Measurements from ENCODE around the gene CFHR1.
"Not testable (repeated sequence)": the region's sequence is repeated elsewhere in the genome, so short reads cannot be mapped to it uniquely, and the experiment has no call there.

CFHR1 gene

DNA sequence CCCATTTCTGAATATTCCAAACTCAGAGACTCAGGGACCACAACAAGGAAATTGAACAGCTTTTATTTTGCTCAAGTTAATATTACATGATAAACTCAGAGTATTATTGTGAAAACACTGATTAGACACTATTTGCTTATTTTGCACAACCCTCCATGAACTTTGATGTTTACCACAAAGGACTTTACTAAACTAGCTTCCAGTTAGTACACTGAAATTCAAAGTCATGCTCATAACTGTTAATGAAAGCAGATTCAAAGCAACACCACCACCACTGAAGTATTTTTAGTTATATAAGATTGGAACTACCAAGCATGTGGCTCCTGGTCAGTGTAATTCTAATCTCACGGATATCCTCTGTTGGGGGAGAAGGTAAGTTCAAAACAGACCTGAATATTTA, at the start of gene CFHR1:
CFHR1 (plus strand) TSS at position 201 of the 400 bp plus-strand sequence; CDS start at position 315, 114 bp downstream.
- not testable (repeated sequence) for H3K4me1 ChIP-seq (ENCODE audit: control insufficient read depth, insufficient read depth, low read length); H3K27ac ChIP-seq (ENCODE audit: low read depth, low read length); H3K36me3 ChIP-seq (ENCODE audit: control insufficient read depth, insufficient read depth, low read length); H3K27me3 ChIP-seq (ENCODE audit: control insufficient read depth, insufficient read depth, low read length); H3K9ac ChIP-seq (ENCODE audit: low read length); H3K4me3 ChIP-seq (ENCODE audit: low read depth, low read length); H3K9me3 ChIP-seq (ENCODE audit: control insufficient read depth, insufficient read depth, low read depth, low read length)

GRCh38 chr1:196769823-196770222, 49.7 kb upstream of the CFHR1 start:
- not testable (repeated sequence) for H3K27me3 ChIP-seq (ENCODE audit: control insufficient read depth, insufficient read depth, low read length); H3K9me3 ChIP-seq (ENCODE audit: control insufficient read depth, insufficient read depth, low read depth, low read length); H3K36me3 ChIP-seq (ENCODE audit: control insufficient read depth, insufficient read depth, low read length); H3K27ac ChIP-seq (ENCODE audit: low read depth, low read length); H3K4me1 ChIP-seq (ENCODE audit: control insufficient read depth, insufficient read depth, low read length); H3K9ac ChIP-seq (ENCODE audit: low read length); H3K4me3 ChIP-seq (ENCODE audit: low read depth, low read length)

- Histone ChIP-seq H3K27ac (ENCODE audit: low read depth, low read length) (no peak overlapping the region), H3K9ac (ENCODE audit: low read length) (no peak overlapping the region), H3K36me3 (ENCODE audit: control insufficient read depth, insufficient read depth, low read length) (no peaks in the 10 kb centered on the region), H3K4me3 (ENCODE audit: low read depth, low read length) (no peak overlapping the region), H3K27me3 (ENCODE audit: control insufficient read depth, insufficient read depth, low read length) (no peaks in the 10 kb centered on the region), H3K4me1 (ENCODE audit: control insufficient read depth, insufficient read depth, low read length) (no peaks in the 10 kb centered on the region), H3K9me3 (ENCODE audit: control insufficient read depth, insufficient read depth, low read depth, low read length) (no peaks in the 10 kb centered on the region)
Measured at GRCh38 chr1:196773713-196774112, 45.8 kb upstream of the CFHR1 start.

DNA sequence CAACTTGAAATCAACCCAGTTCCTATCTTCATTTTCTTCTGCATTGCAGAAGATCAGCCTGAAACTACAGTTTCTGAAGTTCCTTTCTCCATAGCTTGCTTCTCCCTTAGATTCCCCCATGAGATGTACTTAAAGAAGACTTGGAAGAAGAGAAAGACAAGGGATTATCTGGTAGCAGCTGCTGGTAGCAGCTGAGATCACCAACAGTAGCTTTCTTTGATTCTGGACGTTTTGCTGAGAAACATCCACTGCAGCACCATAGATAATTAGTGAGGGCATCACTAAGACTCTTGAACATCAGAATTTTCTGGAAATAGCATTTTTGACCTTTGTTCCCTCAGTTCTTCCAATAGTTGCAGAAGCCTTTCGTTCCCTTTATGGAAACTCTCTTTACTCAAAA, 45.4 kb upstream of the CFHR1 start:
- H3K27ac ChIP-seq (ENCODE audit: low read depth, low read length) = no peak overlapping the region
- no peaks in the 10 kb centered on the region for H3K4me1 ChIP-seq (ENCODE audit: control insufficient read depth, insufficient read depth, low read length)
- no peaks in the 10 kb centered on the region for H3K36me3 ChIP-seq (ENCODE audit: control insufficient read depth, insufficient read depth, low read length)

GRCh38 chr1:196774603-196775002, 44.9 kb upstream of the CFHR1 start, which contains the start of gene CFHR3:
CFHR3 (plus strand) TSS chr1:196774840; CDS start chr1:196774887, 47 bp downstream.
- no peak within 1 kb of the TSS for H3K27ac ChIP-seq (ENCODE audit: low read depth, low read length)

More for the DNA sequence above, 45.4 kb upstream of the CFHR1 start:
- Histone ChIP-seq H3K9ac (ENCODE audit: low read length) (no peak overlapping the region), H3K27me3 (ENCODE audit: control insufficient read depth, insufficient read depth, low read length) (no peaks in the 10 kb centered on the region), H3K9me3 (ENCODE audit: control insufficient read depth, insufficient read depth, low read depth, low read length) (no peaks in the 10 kb centered on the region), H3K4me3 (ENCODE audit: low read depth, low read length) (no peak overlapping the region)

DNA sequence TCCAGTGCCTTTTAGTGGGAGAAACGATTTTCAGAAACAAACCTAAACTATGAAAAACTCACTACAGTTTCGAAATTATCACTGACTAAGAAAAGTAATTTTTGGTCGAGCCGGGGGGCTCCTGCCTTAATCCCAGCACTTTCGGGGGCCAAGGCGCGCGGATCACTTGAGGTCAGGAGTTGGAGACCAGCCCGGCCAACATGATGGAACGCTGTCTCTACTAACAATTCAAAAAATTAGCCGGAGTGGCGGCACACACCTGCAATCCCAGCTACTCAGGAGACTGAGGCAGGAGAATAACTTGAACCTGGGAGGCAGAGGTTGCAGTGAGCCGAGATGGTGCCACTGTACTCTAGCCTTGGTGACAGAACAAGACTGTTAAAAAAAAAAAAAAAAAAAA, 41.9 kb upstream of the CFHR1 start:
- no peak overlapping the region for H3K27ac ChIP-seq (ENCODE audit: low read depth, low read length)
- H3K4me3 ChIP-seq (ENCODE audit: low read depth, low read length) = no peak overlapping the region
- H3K9me3 ChIP-seq (ENCODE audit: control insufficient read depth, insufficient read depth, low read depth, low read length) = no peaks in the 10 kb centered on the region
- no peaks in the 10 kb centered on the region for H3K27me3 ChIP-seq (ENCODE audit: control insufficient read depth, insufficient read depth, low read length)
- H3K4me1 ChIP-seq (ENCODE audit: control insufficient read depth, insufficient read depth, low read length) = no peaks in the 10 kb centered on the region
- H3K36me3 ChIP-seq (ENCODE audit: control insufficient read depth, insufficient read depth, low read length) = no peaks in the 10 kb centered on the region
- no peak overlapping the region for H3K9ac ChIP-seq (ENCODE audit: low read length)

More at GRCh38 chr1:196774603-196775002, 44.9 kb upstream of the CFHR1 start, which contains the start of gene CFHR3:
- Histone ChIP-seq H3K9me3 (ENCODE audit: control insufficient read depth, insufficient read depth, low read depth, low read length) (no peaks in the 10 kb centered on the region), H3K27me3 (ENCODE audit: control insufficient read depth, insufficient read depth, low read length) (no peaks in the 10 kb centered on the region), H3K4me1 (ENCODE audit: control insufficient read depth, insufficient read depth, low read length) (no peaks in the 10 kb centered on the region), H3K36me3 (ENCODE audit: control insufficient read depth, insufficient read depth, low read length) (no peaks in the 10 kb centered on the region), H3K4me3 (ENCODE audit: low read depth, low read length) (no peak within 1 kb of the TSS), H3K9ac (ENCODE audit: low read length) (no peak within 1 kb of the TSS)

DNA sequence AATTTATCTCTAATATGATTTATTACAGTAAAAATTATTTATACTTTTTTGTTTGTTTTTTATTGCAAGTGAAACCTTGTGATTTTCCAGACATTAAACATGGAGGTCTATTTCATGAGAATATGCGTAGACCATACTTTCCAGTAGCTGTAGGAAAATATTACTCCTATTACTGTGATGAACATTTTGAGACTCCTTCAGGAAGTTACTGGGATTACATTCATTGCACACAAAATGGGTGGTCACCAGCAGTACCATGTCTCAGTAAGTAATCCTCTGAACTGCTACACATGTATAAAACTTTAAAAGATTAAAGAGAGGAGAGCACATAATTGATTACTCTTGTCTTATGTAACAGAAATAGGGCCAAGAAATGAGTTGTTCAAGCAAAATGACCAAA, 40.4 kb upstream of the CFHR1 start:
- no peaks in the 10 kb centered on the region for H3K36me3 ChIP-seq (ENCODE audit: control insufficient read depth, insufficient read depth, low read length)
- H3K9ac ChIP-seq (ENCODE audit: low read length) = no peak overlapping the region
- no peaks in the 10 kb centered on the region for H3K9me3 ChIP-seq (ENCODE audit: control insufficient read depth, insufficient read depth, low read depth, low read length)
- H3K4me3 ChIP-seq (ENCODE audit: low read depth, low read length) = no peak overlapping the region
- H3K27me3 ChIP-seq (ENCODE audit: control insufficient read depth, insufficient read depth, low read length) = no peaks in the 10 kb centered on the region
- H3K4me1 ChIP-seq (ENCODE audit: control insufficient read depth, insufficient read depth, low read length) = no peaks in the 10 kb centered on the region
- no peak overlapping the region for H3K27ac ChIP-seq (ENCODE audit: low read depth, low read length)

- not testable (repeated sequence) for H3K4me1 ChIP-seq (ENCODE audit: control insufficient read depth, insufficient read depth, low read length); H3K27ac ChIP-seq (ENCODE audit: low read depth, low read length); H3K9ac ChIP-seq (ENCODE audit: low read length); H3K27me3 ChIP-seq (ENCODE audit: control insufficient read depth, insufficient read depth, low read length); H3K9me3 ChIP-seq (ENCODE audit: control insufficient read depth, insufficient read depth, low read depth, low read length); H3K4me3 ChIP-seq (ENCODE audit: low read depth, low read length); H3K36me3 ChIP-seq (ENCODE audit: control insufficient read depth, insufficient read depth, low read length)
Measured at GRCh38 chr1:196791252-196791651, 28.3 kb upstream of the CFHR1 start.

GRCh38 chr1:196794103-196794502, 25.4 kb upstream of the CFHR1 start:
- not testable (repeated sequence) for H3K4me3 ChIP-seq (ENCODE audit: low read depth, low read length); H3K9me3 ChIP-seq (ENCODE audit: control insufficient read depth, insufficient read depth, low read depth, low read length); H3K4me1 ChIP-seq (ENCODE audit: control insufficient read depth, insufficient read depth, low read length); H3K27ac ChIP-seq (ENCODE audit: low read depth, low read length); H3K36me3 ChIP-seq (ENCODE audit: control insufficient read depth, insufficient read depth, low read length); H3K9ac ChIP-seq (ENCODE audit: low read length); H3K27me3 ChIP-seq (ENCODE audit: control insufficient read depth, insufficient read depth, low read length)

GRCh38 chr1:196797891-196798290, 21.6 kb upstream of the CFHR1 start:
- no peak overlapping the region for H3K9ac ChIP-seq (ENCODE audit: low read length)
- H3K36me3 ChIP-seq (ENCODE audit: control insufficient read depth, insufficient read depth, low read length) = no peaks in the 10 kb centered on the region
- no peak overlapping the region for H3K27ac ChIP-seq (ENCODE audit: low read depth, low read length)
- H3K4me1 ChIP-seq (ENCODE audit: control insufficient read depth, insufficient read depth, low read length) = no peaks in the 10 kb centered on the region
- no peaks in the 10 kb centered on the region for H3K27me3 ChIP-seq (ENCODE audit: control insufficient read depth, insufficient read depth, low read length)
- peaks cover 7% of the 10 kb centered on the region; the same call in 1 of the 2 replicates for H3K9me3 ChIP-seq (ENCODE audit: control insufficient read depth, insufficient read depth, low read depth, low read length)
- H3K4me3 ChIP-seq (ENCODE audit: low read depth, low read length) = no peak overlapping the region

DNA sequence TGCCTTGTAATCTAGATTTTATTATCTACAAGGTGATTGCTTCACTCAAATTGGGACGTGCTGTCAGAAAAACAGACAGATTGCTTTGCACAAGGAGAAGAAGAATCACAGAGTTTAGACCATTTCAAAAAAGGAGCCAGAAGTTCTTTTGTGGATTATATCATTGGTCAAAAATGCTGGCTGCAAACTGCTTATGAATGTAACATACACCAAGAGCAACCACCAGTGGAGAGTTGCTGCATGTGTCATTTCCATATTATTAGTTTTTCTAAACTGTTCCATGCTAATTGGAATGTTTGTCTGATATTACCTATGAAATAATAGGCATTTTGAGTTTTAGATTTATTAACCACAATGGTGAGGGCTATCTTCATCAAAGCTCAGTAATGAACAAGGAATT, 17.6 kb upstream of the CFHR1 start:
- H3K36me3 ChIP-seq (ENCODE audit: control insufficient read depth, insufficient read depth, low read length); H3K9ac ChIP-seq (ENCODE audit: low read length); H3K27me3 ChIP-seq (ENCODE audit: control insufficient read depth, insufficient read depth, low read length); H3K4me1 ChIP-seq (ENCODE audit: control insufficient read depth, insufficient read depth, low read length); H3K4me3 ChIP-seq (ENCODE audit: low read depth, low read length); H3K27ac ChIP-seq (ENCODE audit: low read depth, low read length); H3K9me3 ChIP-seq (ENCODE audit: control insufficient read depth, insufficient read depth, low read depth, low read length): not testable (repeated sequence)
